Endothelial cell of umbilical vein (primary cell): ENCODE data around the gene C3. TPM values are rescaled to one million over a fixed set of nuclear protein-coding genes. Genes with fewer than 3 reads are reported as not detected.

ENCODE experiments used
- BruUV-seq: library from RNA; stranded (reverse); fragments of 400-500 nt; replicated peaks from 2 replicates; lab custom pipeline; 2021; lab: Mats Ljungman, UMichigan
- CTCF ChIA-PET: fragments of 300-600, 350-600 bp; sonication (Branson Sonifier 250); formaldehyde crosslinking; loops from one replicate; lab custom pipeline; 2021; ENCODE audit warnings: antibody characterized with exemption, inconsistent platforms; lab: Charles Lee
- POLR2A ChIA-PET: fragments of 300-600, 350-600 bp; sonication (Branson Sonifier 250); formaldehyde crosslinking; loops from one replicate; lab custom pipeline; 2021; ENCODE audit warnings: antibody characterized with exemption, inconsistent platforms; lab: Charles Lee
- DNase-seq: peaks from one replicate; pipeline ENCODE4 v3.0.0-alpha.2; 2011; ENCODE audit warnings: low read depth, low spot score
- FAIRE-seq: peaks from 2 replicates; lab custom pipeline; 2011; peaks lifted over from hg19 to GRCh38; lab: Jason Lieb, UNC
- H2AFZ ChIP-seq: 2 replicates; pipeline ENCODE4 v1.6.0; 2012; ENCODE audit warnings: low read depth, low read length, control low read depth, inconsistent platforms
- H3K27ac ChIP-seq: 2 replicates; pipeline ENCODE4 v1.5.1; 2011; ENCODE audit warnings: low read depth, mild to moderate bottlenecking, control low read depth, low read length, moderate library complexity; ENCODE audit not compliant: insufficient read depth
- H3K27me3 ChIP-seq, 2 experiments: 2 replicates each; pipeline versions ENCODE4 v1.6.0 to v1.6.1; 2011; ENCODE audit warnings: low read length in 2 of 2, mixed read lengths in 1 of 2; ENCODE audit not compliant: control insufficient read depth in 2 of 2, insufficient read depth in 2 of 2
- H3K36me3 ChIP-seq, 2 experiments: 2 replicates in 1 of 2; 3 replicates in 1 of 2; pipeline ENCODE4 v1.5.1; 2011; ENCODE audit warnings: low read length in 2 of 2, mild to moderate bottlenecking in 1 of 2, moderate library complexity in 1 of 2; ENCODE audit not compliant: control insufficient read depth in 2 of 2, insufficient read depth in 2 of 2; ENCODE audit errors: extremely low read depth in 1 of 2
- H3K4me1 ChIP-seq: 3 replicates; pipeline ENCODE4 v1.5.1; 2011; ENCODE audit warnings: mild to moderate bottlenecking, low read length; ENCODE audit not compliant: control insufficient read depth, insufficient read depth; ENCODE audit errors: extremely low read depth
- H3K4me2 ChIP-seq: 2 replicates; pipeline ENCODE4 v1.6.1; 2011; ENCODE audit warnings: low read length, control low read depth, mixed read lengths; ENCODE audit not compliant: insufficient read depth
- H3K4me3 ChIP-seq, 3 experiments: fragments of 200-600 bp in 1 of 3; sonication (generic), shearing (Covaris generic) in 1 of 3; replicated peaks in 1 of 3; 2 replicates each; pipeline ENCODE4 v1.5.1; 2011 to 2016; ENCODE audit warnings: control low read depth in 3 of 3, low read length in 3 of 3, mild to moderate bottlenecking in 2 of 3, inconsistent platforms in 1 of 3, low read depth in 1 of 3, moderate library complexity in 1 of 3; ENCODE audit not compliant: insufficient read depth in 1 of 3
- H3K79me2 ChIP-seq: 2 replicates; pipeline ENCODE4 v1.6.0; 2012; ENCODE audit warnings: low read length, inconsistent platforms; ENCODE audit not compliant: control insufficient read depth, insufficient read depth
- H3K9ac ChIP-seq: replicated peaks from 2 replicates; pipeline ENCODE3; 2011; ENCODE audit warnings: low read length, control low read depth; ENCODE audit not compliant: insufficient read depth; ENCODE audit errors: extremely low read depth
- H3K9me1 ChIP-seq: replicated peaks from 3 replicates; pipeline ENCODE4 v1.6.0; 2011; ENCODE audit warnings: mild to moderate bottlenecking, low read length; ENCODE audit not compliant: control insufficient read depth, insufficient read depth; ENCODE audit errors: extremely low read depth
- H3K9me3 ChIP-seq: replicated peaks from 2 replicates; pipeline ENCODE4 v1.5.1; 2012; ENCODE audit warnings: low read length, inconsistent platforms; ENCODE audit not compliant: control insufficient read depth, insufficient read depth
- H4K20me1 ChIP-seq: replicated peaks from 2 replicates; pipeline ENCODE3; 2011; ENCODE audit warnings: mild to moderate bottlenecking, low read length; ENCODE audit not compliant: control insufficient read depth, insufficient read depth; ENCODE audit errors: extremely low read depth
- CTCF ChIP-seq, 2 donors: IDR thresholded peaks; 1 replicate in 1 of 2; 2 replicates in 1 of 2; pipeline ENCODE4 v1.5.1; 2011; ENCODE audit warnings: low read length in 2 of 2, mild to moderate bottlenecking in 2 of 2, moderate library complexity in 2 of 2, control low read depth in 1 of 2, inconsistent platforms in 1 of 2, low read depth in 1 of 2; ENCODE audit not compliant: insufficient read depth in 1 of 2; ENCODE audit errors: extremely low read depth in 1 of 2
- FOS ChIP-seq: IDR thresholded peaks from 2 replicates; pipeline ENCODE4 v1.6.1; 2011; ENCODE audit warnings: mild to moderate bottlenecking, low read length, moderate library complexity, borderline replicate concordance; ENCODE audit not compliant: insufficient read depth
- GATA2 ChIP-seq: IDR thresholded peaks from 2 replicates; pipeline ENCODE4 v1.7.0; 2011; ENCODE audit warnings: low read depth, mild to moderate bottlenecking, moderate library complexity, mixed read lengths, low read length; ENCODE audit not compliant: insufficient read length, insufficient read depth
- POLR2AphosphoS5 ChIP-seq: IDR thresholded peaks from 2 replicates; pipeline ENCODE4 v1.6.1; 2012; ENCODE audit warnings: low read depth, mild to moderate bottlenecking, control low read depth, low read length, moderate library complexity; ENCODE audit not compliant: insufficient read depth
- dilution Hi-C: fragments of 300-500 bp; cut with MboI; formaldehyde crosslinking; loops from one replicate; pipeline ENCODE4 v1.15.0; 2019; ENCODE audit warnings: low sequenced_read_pairs; ENCODE audit not compliant: extremely low pct_ligation_motif_present
- intact Hi-C: fragments of 100-400 bp; cut with micrococcal nuclease; formaldehyde crosslinking; loops from one replicate; pipeline ENCODE4 v1.10.0; 2022
- polyA plus RNA-seq, 4 experiments: library from polyadenylated mRNA; depleted of rRNA in 3 of 4; stranded (reverse) in 3 of 4; unstranded in 1 of 4; fragments of >200 nt; gene quantifications; 2 replicates each; pipeline versions ENCODE4 v1.2.1 to v1.2.3, GENCODE V29; 2011 to 2012; ENCODE audit warnings: missing spikeins in 1 of 4
- total RNA-seq: library from RNA; stranded (reverse); gene quantifications from 2 replicates; pipeline ENCODE4 v1.2.3, GENCODE V29; 2021

The C3 gene
- total and polyA plus RNA-seq, 2 donors (not counting 3 experiments of a cell fraction or from before 2014, with no cell fraction given) = 0.23 TPM; not detected in 1

GRCh38 chr19:6736917-6737283 lies 16.4 kb upstream of the C3 start:
- Histone ChIP-seq H3K79me2 (peaks cover 23% of the 10 kb centered on the region), H3K4me1 (peaks cover 46% of the 10 kb centered on the region), H3K4me3 (peak overlapping the region; percentile 49 to 99 (median 95)), H3K27ac (peak overlapping the region; percentile 88), H2AFZ (peak overlapping the region; percentile 18), H3K4me2 (peak overlapping the region; percentile 94), H3K9me1 (no peaks in the 10 kb centered on the region), H3K9ac (peak overlapping the region; percentile 89), H3K9me3 (no peaks in the 10 kb centered on the region), H3K27me3 (no peaks in the 10 kb centered on the region), H3K36me3 (peaks cover 0 to 4% of the 10 kb centered on the region in 2 experiments), H4K20me1 (no peaks in the 10 kb centered on the region)
- CTCF ChIA-PET = interaction anchor here (0.8 to 6.2 kb wide), 8 partner anchors 9 to 220 kb away, joined by 3 to 179 read pairs (median 3); no protein-coding TSS in a partner anchor
- POLR2A ChIA-PET = interaction anchor here (0.6 kb wide), 1 partner anchor 128 kb away, joined by 3 read pairs; no protein-coding TSS in a partner anchor
- DNase-seq (no peak), FAIRE-seq (no peak)
- no peak for TF ChIP-seq FOS
- TF ChIP-seq CTCF (IDR thresholded peaks at IDR 0.05; ENCODE audit: extremely low read depth in 1 of 2, insufficient read depth in 1 of 2, low read depth in 1 of 2, low read length in 2 of 2) = peak in 1 of 2 donors; percentile 1
- intact Hi-C loops = loop anchor here (1.0 to 10.0 kb wide), 6 partner anchors 62 to 365 kb away; partner anchors contain the start of genes ALKBH7, KHSRP, TNFSF14 and TNFSF9
- TSS peak; percentile 34 for BruUV-seq
- dilution Hi-C loops = no loop called here

- POLR2A ChIA-PET = interaction anchor here (0.6 kb wide), 1 partner anchor 127 kb away, joined by 3 read pairs; no protein-coding TSS in a partner anchor
- H3K9me1 ChIP-seq = no peaks in the 10 kb centered on the region
- peaks cover 44% of the 10 kb centered on the region for H3K4me1 ChIP-seq
- peak overlapping the region; percentile 88 for H3K27ac ChIP-seq
- H3K9me3 ChIP-seq = no peaks in the 10 kb centered on the region
- peaks cover 21% of the 10 kb centered on the region for H3K79me2 ChIP-seq
- intact Hi-C loops = loop anchor here (1.0 to 10.0 kb wide), 6 partner anchors 62 to 364 kb away; partner anchors contain the start of genes ALKBH7, KHSRP, TNFSF14 and TNFSF9
- peak overlapping the region; percentile 89 for H3K9ac ChIP-seq
- dilution Hi-C loops = no loop called here
- peaks cover 0 to 5% of the 10 kb centered on the region in 2 experiments for H3K36me3 ChIP-seq
- no peak for TF ChIP-seq GATA2
- peak; percentile 41 for TF ChIP-seq POLR2AphosphoS5
- peak; percentile 60 to 71 for TF ChIP-seq CTCF (IDR thresholded peaks at IDR 0.05; ENCODE audit: extremely low read depth in 1 of 2, insufficient read depth in 1 of 2, low read depth in 1 of 2, low read length in 2 of 2)
- H2AFZ ChIP-seq = peak overlapping the region; percentile 18
- no peaks in the 10 kb centered on the region for H4K20me1 ChIP-seq
- DNase-seq = peak; percentile 84
- no peaks in the 10 kb centered on the region for H3K27me3 ChIP-seq
- peak; percentile 89 for FAIRE-seq
- BruUV-seq = no TSS peak
- H3K4me3 ChIP-seq = peak overlapping the region; percentile 49 to 99 (median 95)
- CTCF ChIA-PET = interaction anchor here (1.0 to 6.2 kb wide), 7 partner anchors 8 to 220 kb away, joined by 3 to 179 read pairs (median 3); no protein-coding TSS in a partner anchor
- H3K4me2 ChIP-seq = peak overlapping the region; percentile 94
Measured at GRCh38 chr19:6736169-6736916, 15.9 kb upstream of the C3 start.
